OCI-LY7 (cell line): Measurements from ENCODE around the gene TMEM14C. TPM values are rescaled to one million over a fixed set of nuclear protein-coding genes. Genes with fewer than 3 reads are reported as not detected.
"Not testable (repeated sequence)": the region's sequence is repeated elsewhere in the genome, so short reads cannot be mapped to it uniquely, and the experiment has no call there.

ENCODE experiments used
- BruUV-seq: library from RNA; stranded (reverse); fragments of 400-500 nt; replicated peaks from 2 replicates; lab custom pipeline; 2021; lab: Mats Ljungman, UMichigan
- CTCF ChIA-PET: fragments of 300-600 bp; sonication (Branson Sonifier 250); formaldehyde crosslinking; loops from one replicate; lab custom pipeline; 2022; ENCODE audit warnings: antibody characterized with exemption; ENCODE audit not compliant: unreplicated experiment; lab: Charles Lee
- POLR2A ChIA-PET: fragments of 300-600 bp; sonication (Branson Sonifier 250); formaldehyde crosslinking; loops from one replicate; lab custom pipeline; 2022; ENCODE audit warnings: antibody characterized with exemption; lab: Charles Lee
- DNase-seq: peaks from one replicate; pipeline ENCODE4 v3.0.0-alpha.2; 2015; ENCODE audit warnings: low spot score
- H2AFZ ChIP-seq: fragments of 200-600 bp; sonication (generic), shearing (Covaris generic); 2 replicates; pipeline ENCODE4 v1.6.1; 2014; ENCODE audit warnings: mild to moderate bottlenecking, antibody characterized with exemption, low read length, moderate library complexity
- H3K27ac ChIP-seq: fragments of 200-600 bp; sonication (generic); 2 replicates; pipeline ENCODE4 v1.5.1; 2014; ENCODE audit warnings: mixed run types, low read depth, mild to moderate bottlenecking, moderate library complexity, low read length, inconsistent platforms; ENCODE audit not compliant: poor library complexity, severe bottlenecking
- H3K36me3 ChIP-seq: fragments of 200-600 bp; sonication (generic); 2 replicates; pipeline ENCODE4 v1.6.1; 2014; ENCODE audit warnings: mild to moderate bottlenecking, antibody characterized with exemption, low read length, moderate library complexity, mixed read lengths; ENCODE audit not compliant: insufficient read depth
- H3K4me1 ChIP-seq: fragments of 200-600 bp; sonication (generic); 2 replicates; pipeline ENCODE4 v1.5.1; 2014; ENCODE audit warnings: mild to moderate bottlenecking, low read length; ENCODE audit not compliant: insufficient read depth, poor library complexity, severe bottlenecking
- H3K4me2 ChIP-seq: fragments of 200-600 bp; sonication (generic); 2 replicates; pipeline ENCODE4 v1.6.1; 2014; ENCODE audit warnings: mild to moderate bottlenecking, low read length
- H3K4me3 ChIP-seq: fragments of 200-600 bp; sonication (generic); 2 replicates; pipeline ENCODE4 v1.5.1; 2014; ENCODE audit warnings: mild to moderate bottlenecking, low read depth, low read length; ENCODE audit not compliant: poor library complexity, severe bottlenecking
- H3K79me2 ChIP-seq: fragments of 200-600 bp; sonication (generic); 2 replicates; pipeline ENCODE4 v1.6.1; 2016; ENCODE audit warnings: low read depth, mild to moderate bottlenecking, low read length, moderate library complexity, mixed read lengths; ENCODE audit not compliant: insufficient read depth
- H3K9me2 ChIP-seq: fragments of 200-600 bp; sonication (generic); 2 replicates; pipeline ENCODE4 v1.6.1; 2016; ENCODE audit warnings: mild to moderate bottlenecking, low read length, mixed read lengths; ENCODE audit not compliant: insufficient read depth
- H3K9me3 ChIP-seq: fragments of 200-600 bp; sonication (generic); 2 replicates; pipeline ENCODE4 v1.6.1; 2014; ENCODE audit warnings: mild to moderate bottlenecking, mixed run types, low read length, mixed read lengths
- H4K20me1 ChIP-seq: fragments of 200-600 bp; sonication (generic); 2 replicates; pipeline ENCODE4 v1.6.1; 2014; ENCODE audit warnings: mild to moderate bottlenecking, antibody characterized with exemption, low read length, moderate library complexity, mixed read lengths; ENCODE audit not compliant: insufficient read depth
- CTCF ChIP-seq: fragments of 200-600 bp; sonication (generic); conservative IDR thresholded peaks from 2 replicates; pipeline ENCODE4 v1.5.1; 2014; ENCODE audit warnings: mild to moderate bottlenecking, antibody characterized with exemption, low read length, moderate library complexity, mixed read lengths
- EZH2phosphoT487 ChIP-seq: fragments of 200-600 bp; sonication (generic); IDR thresholded peaks from 2 replicates; pipeline ENCODE4 v1.6.1; 2018; ENCODE audit warnings: low read depth, borderline replicate concordance, mild to moderate bottlenecking, mixed run types, antibody characterized with exemption, low read length, moderate library complexity, mixed read lengths
- intact Hi-C: fragments of 100-400 bp; cut with micrococcal nuclease; formaldehyde crosslinking; loops from one replicate; pipeline ENCODE4 v1.10.0; 2022; ENCODE audit not compliant: unreplicated experiment
- total RNA-seq, 2 experiments: library from RNA; depleted of rRNA in 1 of 2; stranded (reverse); fragments of >200 nt in 1 of 2; shearing (Covaris generic) in 1 of 2; gene quantifications; 2 replicates each; pipeline ENCODE4 v1.2.3, GENCODE V29; 2014 to 2022

Gene TMEM14C
- total RNA-seq, 2 experiments from 2014 or later = 33.9 to 40.2 TPM

- no TSS peak for BruUV-seq
- ChIA-PET CTCF (no interaction called here), POLR2A (interaction anchor here (0.6 to 3.6 kb wide), 18 partner anchors 9 to 299 kb away, joined by 3 to 22 read pairs (median 6); partner anchors contain the start of genes C6orf52, PAK1IP1 and TMEM14C)
- no peaks in the 10 kb centered on the region for H3K9me2 ChIP-seq
- H3K4me3 ChIP-seq = peak within 1 kb of the TSS; percentile 77
- peak within 1 kb of the TSS; percentile 92 for H3K4me2 ChIP-seq
- no peaks in the 10 kb centered on the region for H3K9me3 ChIP-seq
- H3K4me1 ChIP-seq = peaks cover 27% of the 10 kb centered on the region
- peak within 1 kb of the TSS; percentile 85 for H2AFZ ChIP-seq
- peak within 1 kb of the TSS; percentile 44 for H3K27ac ChIP-seq
- no peak for TF ChIP-seq EZH2phosphoT487
- TF ChIP-seq CTCF = no peak
- intact Hi-C loops = loop anchor here (1.0 to 5.0 kb wide), 5 partner anchors 24 to 235 kb away; partner anchors contain the start of gene TMEM14C
- H3K79me2 ChIP-seq = peaks cover 31% of the 10 kb centered on the region
- H4K20me1 ChIP-seq = no peaks in the 10 kb centered on the region
- H3K36me3 ChIP-seq = peaks cover 27% of the 10 kb centered on the region
- peak; percentile 98 for DNase-seq
These were observed 24.5 kb downstream of the TMEM14C start, which contains the start of gene TMEM14B for GRCh38 chr6:10747251-10747972. Gene TMEM14B, plus strand, starts transcription at chr6:10747805. Its CDS starts 1,441 bp downstream, at chr6:10749246.

- H3K27ac ChIP-seq = no peak overlapping the region
- H3K79me2 ChIP-seq = peaks cover 31% of the 10 kb centered on the region
- peaks cover 27% of the 10 kb centered on the region for H3K4me1 ChIP-seq
- DNase-seq = no peak
- no peak overlapping the region for H3K4me3 ChIP-seq
- no peak for TF ChIP-seq EZH2phosphoT487
- no peak for TF ChIP-seq CTCF
- ChIA-PET POLR2A (interaction anchor here (1.0 kb wide), 1 partner anchor 12 kb away, joined by 5 read pairs; no protein-coding TSS in a partner anchor), CTCF (no interaction called here)
- peaks cover 50% of the 10 kb centered on the region for H3K36me3 ChIP-seq
- H3K9me3 ChIP-seq = no peaks in the 10 kb centered on the region
- intact Hi-C loops = loop anchor here (5.0 kb wide), 1 partner anchor 237 kb away; no protein-coding TSS in a partner anchor
- H3K9me2 ChIP-seq = no peaks in the 10 kb centered on the region
- H4K20me1 ChIP-seq = no peaks in the 10 kb centered on the region
- H2AFZ ChIP-seq = no peak overlapping the region
- no TSS peak for BruUV-seq
- H3K4me2 ChIP-seq = peak overlapping the region; percentile 92
These were observed 26.9 kb downstream of the TMEM14C start for GRCh38 chr6:10749734-10750133.

GRCh38 chr6:10750568-10750967, 27.7 kb downstream of the TMEM14C start:
- DNase-seq, H3K4me2 ChIP-seq, BruUV-seq, H2AFZ ChIP-seq, CTCF ChIA-PET, H4K20me1 ChIP-seq, H3K4me3 ChIP-seq, H3K9me2 ChIP-seq, intact Hi-C loops, H3K9me3 ChIP-seq, H3K27ac ChIP-seq: not testable (repeated sequence)
- H3K79me2 ChIP-seq = peaks cover 31% of the 10 kb centered on the region
- H3K4me1 ChIP-seq = peaks cover 27% of the 10 kb centered on the region
- POLR2A ChIA-PET = interaction anchor here (0.6 to 1.0 kb wide), 3 partner anchors 13 to 189 kb away, joined by 3 to 5 read pairs (median 4); no protein-coding TSS in a partner anchor
- peaks cover 59% of the 10 kb centered on the region for H3K36me3 ChIP-seq

GRCh38 chr6:10751757-10752156, 28.9 kb downstream of the TMEM14C start:
- POLR2A ChIA-PET, H3K4me3 ChIP-seq: not testable (repeated sequence)
- H3K36me3 ChIP-seq = peaks cover 70% of the 10 kb centered on the region

More at GRCh38 chr6:10751757-10752156, 28.9 kb downstream of the TMEM14C start:
- Histone ChIP-seq H3K4me1 (peaks cover 19% of the 10 kb centered on the region), H3K79me2 (peaks cover 29% of the 10 kb centered on the region)
- H3K4me2 ChIP-seq, H3K9me3 ChIP-seq, CTCF ChIA-PET, DNase-seq, BruUV-seq, H3K27ac ChIP-seq, H3K9me2 ChIP-seq, H4K20me1 ChIP-seq, intact Hi-C loops, H2AFZ ChIP-seq: not testable (repeated sequence)
